NCI-H2107 treated with DMSO at 0.1 percent for 48 hours (cell line): ENCODE measurements around the gene TRRAP.
"Not testable (repeated sequence)": the region's sequence is repeated elsewhere in the genome, so short reads cannot be mapped to it uniquely, and the experiment has no call there.

ENCODE experiments used
- DNase-seq: peaks from one replicate; lab custom pipeline; 2025; ENCODE audit not compliant: unreplicated experiment; lab: John Stamatoyannopoulos, UW

The TRRAP gene

GRCh38 chr7:98878365-98879197 lies at the start of gene TRRAP:
TSS of gene TRRAP (plus strand) at chr7:98878532. CDS start at chr7:98881151, 2,619 bp downstream.
- DNase-seq: peak; percentile 20

- no peak for DNase-seq
Observed at GRCh38 chr7:98830972-98831548, 47.3 kb upstream of the TRRAP start.

GRCh38 chr7:98831641-98832221 lies 46.6 kb upstream of the TRRAP start:
- DNase-seq: no peak

- no peak for DNase-seq
Observed at GRCh38 chr7:98833022-98833421, 45.3 kb upstream of the TRRAP start.

- no peak for DNase-seq
Observed at GRCh38 chr7:98834949-98835348, 43.4 kb upstream of the TRRAP start.

- DNase-seq: peak; percentile 99
Observed at GRCh38 chr7:98836811-98837629, 41.3 kb upstream of the TRRAP start.

GRCh38 chr7:98837630-98837972 lies 40.7 kb upstream of the TRRAP start:
- DNase-seq: no peak

GRCh38 chr7:98840096-98840495 lies 38.2 kb upstream of the TRRAP start:
- DNase-seq: no peak

DNA sequence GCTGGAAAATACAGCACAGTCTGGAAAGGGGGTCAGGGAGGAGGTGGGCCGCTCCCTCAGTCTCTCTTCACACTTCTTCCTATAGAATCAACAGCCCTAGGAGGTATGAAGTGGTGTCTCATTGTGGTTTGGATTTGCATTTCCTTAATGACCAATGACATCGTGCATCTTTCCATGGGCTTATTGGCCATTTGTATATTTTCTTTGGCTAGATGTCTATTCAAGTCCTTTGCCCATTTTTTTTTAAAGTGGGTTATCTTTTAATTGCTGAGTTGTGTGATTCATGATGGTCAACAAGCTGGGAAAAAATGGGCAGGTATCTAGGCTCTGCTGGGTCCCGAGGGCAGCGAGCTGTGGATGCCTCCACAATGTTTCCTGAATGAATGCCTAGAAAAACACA lies 37.6 kb upstream of the TRRAP start:
- DNase-seq: no peak

GRCh38 chr7:98841179-98841997 lies 36.9 kb upstream of the TRRAP start:
- DNase-seq: no peak

DNA sequence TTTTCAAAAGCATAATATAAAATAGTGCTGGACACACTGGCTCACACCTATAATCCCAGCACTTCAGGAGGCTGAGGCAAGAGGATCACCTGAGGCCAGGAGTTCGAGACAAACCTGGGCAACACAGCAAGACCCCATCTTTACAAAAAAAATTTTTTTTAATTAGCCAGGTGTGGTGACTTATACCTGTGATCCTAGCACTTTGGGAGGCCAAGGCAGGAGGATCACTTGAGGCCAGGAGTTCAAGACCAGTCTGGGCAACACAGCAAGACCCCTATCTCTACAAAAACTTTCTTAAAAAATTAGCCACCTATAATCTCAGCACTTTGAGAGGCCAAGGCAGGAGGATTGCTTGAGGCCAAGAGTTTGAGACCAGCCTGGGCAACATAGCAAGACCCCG lies 35.8 kb upstream of the TRRAP start:
- not testable (repeated sequence) for DNase-seq

GRCh38 chr7:98848918-98849317 lies 29.4 kb upstream of the TRRAP start:
- no peak for DNase-seq

- no peak for DNase-seq
Observed at GRCh38 chr7:98852826-98853225, 25.5 kb upstream of the TRRAP start.

DNA sequence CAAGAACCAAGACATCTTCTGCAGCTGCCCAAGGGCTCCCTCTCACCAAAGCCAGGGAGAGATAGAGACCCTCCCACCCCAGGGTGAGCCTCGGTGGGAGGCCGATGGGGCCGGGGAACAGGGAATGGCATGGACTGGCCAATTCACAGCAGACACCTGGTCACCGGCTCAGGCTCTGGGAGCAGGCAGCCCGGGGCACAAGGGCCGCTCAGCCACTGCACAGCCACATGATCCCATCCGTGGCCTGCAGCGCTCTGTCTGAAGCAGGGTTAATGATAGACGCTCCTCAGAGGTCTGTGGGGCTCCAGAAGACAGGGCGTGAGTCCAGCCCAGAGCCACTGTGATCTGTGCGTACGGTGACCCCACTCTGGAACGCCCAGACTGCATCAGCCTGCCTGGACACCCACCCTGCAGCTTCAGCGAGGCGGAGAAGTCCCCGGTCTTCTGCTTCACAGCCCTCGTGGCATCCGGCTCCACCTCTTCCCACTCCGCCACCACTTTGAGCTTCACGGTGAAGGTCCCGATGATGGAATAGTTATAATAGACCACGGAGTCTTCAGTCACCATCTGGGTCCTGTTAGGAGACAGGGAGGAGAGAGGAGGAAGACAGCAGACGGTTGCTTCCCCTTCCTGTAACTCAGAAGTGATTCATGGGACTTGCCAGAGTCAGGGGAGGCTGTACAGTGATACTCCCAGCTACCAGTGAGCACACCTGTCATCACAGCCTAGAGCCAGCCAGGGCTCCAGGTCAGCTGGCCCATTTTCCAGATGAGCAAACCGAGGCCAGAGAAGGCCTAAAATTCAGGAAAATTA lies 22.5 kb upstream of the TRRAP start:
- no peak for DNase-seq

- no peak for DNase-seq
Observed at GRCh38 chr7:98860071-98860470, 18.3 kb upstream of the TRRAP start.

DNA sequence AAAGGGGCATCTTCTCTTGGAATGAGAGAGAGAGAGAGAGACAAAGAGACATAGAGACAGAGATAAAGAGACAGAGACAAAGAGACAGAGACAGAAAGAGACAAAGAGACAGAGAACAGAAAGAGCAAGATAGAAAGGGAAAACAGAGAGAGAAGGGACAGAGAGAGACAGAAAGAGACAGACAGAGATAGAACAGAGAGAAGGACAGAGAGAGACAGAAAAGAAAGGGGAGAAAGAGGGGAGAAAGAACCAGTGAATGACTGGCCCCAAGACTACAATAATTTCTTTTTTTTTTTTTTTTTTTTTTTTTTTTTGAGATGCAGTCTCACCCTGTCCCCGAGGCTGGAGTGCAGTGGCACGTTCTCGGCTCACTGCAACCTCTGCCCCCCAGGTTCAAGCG lies 16.1 kb upstream of the TRRAP start:
- no peak for DNase-seq

- no peak for DNase-seq
Observed at GRCh38 chr7:98862716-98863420, 15.5 kb upstream of the TRRAP start.

- DNase-seq: no peak
Observed at GRCh38 chr7:98863601-98864000, 14.7 kb upstream of the TRRAP start.

- no peak for DNase-seq
Observed at GRCh38 chr7:98864731-98865453, 13.4 kb upstream of the TRRAP start.
